ENCODE results near the gene DDX3Y.

The DDX3Y gene

DNA sequence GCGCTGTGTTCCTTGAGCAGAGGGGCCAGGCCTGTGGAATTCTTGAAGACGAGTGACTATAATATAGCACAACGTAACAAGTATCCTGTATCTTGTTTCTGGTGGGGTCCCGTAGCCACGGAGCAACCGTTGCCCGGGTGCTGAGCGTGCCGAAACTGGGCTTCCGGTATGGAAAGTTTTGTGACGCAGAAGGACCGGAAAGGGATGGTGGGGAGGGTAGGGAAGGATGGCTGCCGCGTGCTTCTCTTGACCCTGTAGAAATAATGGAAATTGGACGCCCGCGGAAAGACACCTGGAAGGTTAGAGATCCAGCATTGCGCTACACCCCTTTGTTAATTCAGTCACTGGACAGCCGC is 827 bp downstream of the DDX3Y start:
- TF ChIP-seq POLR2A (IDR thresholded peaks at IDR 0.05; ENCODE audit: extremely low read depth, insufficient read length) (no peak), MYC (IDR thresholded peaks at IDR 0.05; ENCODE audit: low read depth, low read length) (no peak)
- TF ChIP-seq, protein P1, sequence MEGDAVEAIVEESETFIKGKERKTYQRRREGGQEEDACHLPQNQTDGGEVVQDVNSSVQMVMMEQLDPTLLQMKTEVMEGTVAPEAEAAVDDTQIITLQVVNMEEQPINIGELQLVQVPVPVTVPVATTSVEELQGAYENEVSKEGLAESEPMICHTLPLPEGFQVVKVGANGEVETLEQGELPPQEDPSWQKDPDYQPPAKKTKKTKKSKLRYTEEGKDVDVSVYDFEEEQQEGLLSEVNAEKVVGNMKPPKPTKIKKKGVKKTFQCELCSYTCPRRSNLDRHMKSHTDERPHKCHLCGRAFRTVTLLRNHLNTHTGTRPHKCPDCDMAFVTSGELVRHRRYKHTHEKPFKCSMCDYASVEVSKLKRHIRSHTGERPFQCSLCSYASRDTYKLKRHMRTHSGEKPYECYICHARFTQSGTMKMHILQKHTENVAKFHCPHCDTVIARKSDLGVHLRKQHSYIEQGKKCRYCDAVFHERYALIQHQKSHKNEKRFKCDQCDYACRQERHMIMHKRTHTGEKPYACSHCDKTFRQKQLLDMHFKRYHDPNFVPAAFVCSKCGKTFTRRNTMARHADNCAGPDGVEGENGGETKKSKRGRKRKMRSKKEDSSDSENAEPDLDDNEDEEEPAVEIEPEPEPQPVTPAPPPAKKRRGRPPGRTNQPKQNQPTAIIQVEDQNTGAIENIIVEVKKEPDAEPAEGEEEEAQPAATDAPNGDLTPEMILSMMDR (IDR thresholded peaks at IDR 0.05; ENCODE audit: low read depth, low read length): no peak
- TF ChIP-seq, protein P2, sequence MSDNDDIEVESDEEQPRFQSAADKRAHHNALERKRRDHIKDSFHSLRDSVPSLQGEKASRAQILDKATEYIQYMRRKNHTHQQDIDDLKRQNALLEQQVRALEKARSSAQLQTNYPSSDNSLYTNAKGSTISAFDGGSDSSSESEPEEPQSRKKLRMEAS (IDR thresholded peaks at IDR 0.05; ENCODE audit: low read depth, low read length): no peak
- no peak overlapping the region for H3K4me3 ChIP-seq (ENCODE audit: low read depth, low read length)
- DNase-seq (ENCODE audit: low read depth): no peak

DNA sequence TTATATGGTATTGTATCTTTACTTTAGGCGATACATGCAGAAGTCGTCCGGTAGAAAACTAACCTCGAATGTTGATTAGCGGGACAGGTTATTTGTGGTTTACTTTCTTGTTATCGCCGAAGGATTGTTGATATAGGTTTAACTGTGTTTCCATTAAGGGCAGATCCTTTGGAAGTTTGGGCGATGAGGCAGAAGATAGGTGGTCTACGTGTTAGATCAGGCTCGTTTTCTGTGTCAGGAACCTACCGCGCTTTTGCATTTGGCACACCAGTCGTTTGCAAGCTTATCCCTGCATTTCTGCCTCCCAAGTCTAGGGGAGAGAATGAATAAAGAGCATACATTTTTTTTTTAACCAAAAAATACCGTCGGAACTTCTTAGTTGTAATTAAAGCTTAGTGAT is 1.2 kb downstream of the DDX3Y start:
- TF ChIP-seq POLR2A (IDR thresholded peaks at IDR 0.05; ENCODE audit: extremely low read depth, insufficient read length): no peak
- no peak for DNase-seq (ENCODE audit: low read depth)
- H3K4me3 ChIP-seq (ENCODE audit: low read depth, low read length): no peak overlapping the region

DNA sequence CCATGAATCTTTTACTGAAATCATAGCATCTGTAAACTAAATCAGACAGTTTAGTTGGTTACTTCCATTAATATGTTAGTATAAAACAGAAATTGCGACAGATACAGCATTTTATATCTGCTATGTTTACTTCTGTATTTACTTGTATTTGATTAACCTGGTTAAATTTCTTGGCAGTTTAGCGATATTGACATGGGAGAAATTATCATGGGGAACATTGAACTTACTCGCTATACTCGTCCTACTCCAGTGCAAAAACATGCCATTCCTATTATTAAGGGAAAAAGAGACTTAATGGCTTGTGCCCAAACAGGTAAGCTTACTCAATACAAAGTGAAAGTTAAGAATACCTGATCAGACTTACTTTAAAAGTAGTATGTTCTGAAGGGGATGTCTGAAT is 8.9 kb downstream of the DDX3Y start:
- H3K4me3 ChIP-seq (ENCODE audit: low read depth, low read length): no peak overlapping the region
- DNase-seq (ENCODE audit: low read depth): no peak
- TF ChIP-seq POLR2A (IDR thresholded peaks at IDR 0.05; ENCODE audit: extremely low read depth, insufficient read length): no peak
- TF ChIP-seq MYC (IDR thresholded peaks at IDR 0.05; ENCODE audit: low read depth, low read length): no peak
- TF ChIP-seq, protein P1 (IDR thresholded peaks at IDR 0.05; ENCODE audit: low read depth, low read length): no peak
- TF ChIP-seq, protein P2 (IDR thresholded peaks at IDR 0.05; ENCODE audit: low read depth, low read length): no peak

DNA sequence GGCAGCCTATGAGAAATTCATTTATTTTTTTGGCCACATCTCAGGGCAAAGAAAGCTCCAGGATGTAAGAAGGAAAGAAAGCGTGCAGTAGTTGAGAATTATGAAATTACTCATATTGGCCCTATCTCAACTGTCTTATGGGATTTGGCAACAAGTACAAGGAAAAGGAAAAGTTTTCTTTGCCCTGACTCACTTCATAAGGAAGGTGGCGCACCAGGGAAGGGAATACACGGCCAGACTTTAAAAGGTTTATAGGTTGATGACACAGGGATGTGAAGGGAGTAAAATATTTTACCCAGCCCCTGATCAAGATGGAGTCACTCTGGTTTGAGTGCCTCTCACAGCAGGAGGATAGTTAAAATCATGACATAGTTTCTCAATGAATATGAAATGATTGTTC is 23.4 kb downstream of the DDX3Y start:
- no peak overlapping the region for H3K4me3 ChIP-seq (ENCODE audit: low read depth, low read length)
- TF ChIP-seq, protein P2 (IDR thresholded peaks at IDR 0.05; ENCODE audit: low read depth, low read length): no peak
- TF ChIP-seq MYC (IDR thresholded peaks at IDR 0.05; ENCODE audit: low read depth, low read length) (no peak), POLR2A (IDR thresholded peaks at IDR 0.05; ENCODE audit: extremely low read depth, insufficient read length) (no peak)
- TF ChIP-seq, protein P1 (IDR thresholded peaks at IDR 0.05; ENCODE audit: low read depth, low read length): no peak
- no peak for DNase-seq (ENCODE audit: low read depth)

DNA sequence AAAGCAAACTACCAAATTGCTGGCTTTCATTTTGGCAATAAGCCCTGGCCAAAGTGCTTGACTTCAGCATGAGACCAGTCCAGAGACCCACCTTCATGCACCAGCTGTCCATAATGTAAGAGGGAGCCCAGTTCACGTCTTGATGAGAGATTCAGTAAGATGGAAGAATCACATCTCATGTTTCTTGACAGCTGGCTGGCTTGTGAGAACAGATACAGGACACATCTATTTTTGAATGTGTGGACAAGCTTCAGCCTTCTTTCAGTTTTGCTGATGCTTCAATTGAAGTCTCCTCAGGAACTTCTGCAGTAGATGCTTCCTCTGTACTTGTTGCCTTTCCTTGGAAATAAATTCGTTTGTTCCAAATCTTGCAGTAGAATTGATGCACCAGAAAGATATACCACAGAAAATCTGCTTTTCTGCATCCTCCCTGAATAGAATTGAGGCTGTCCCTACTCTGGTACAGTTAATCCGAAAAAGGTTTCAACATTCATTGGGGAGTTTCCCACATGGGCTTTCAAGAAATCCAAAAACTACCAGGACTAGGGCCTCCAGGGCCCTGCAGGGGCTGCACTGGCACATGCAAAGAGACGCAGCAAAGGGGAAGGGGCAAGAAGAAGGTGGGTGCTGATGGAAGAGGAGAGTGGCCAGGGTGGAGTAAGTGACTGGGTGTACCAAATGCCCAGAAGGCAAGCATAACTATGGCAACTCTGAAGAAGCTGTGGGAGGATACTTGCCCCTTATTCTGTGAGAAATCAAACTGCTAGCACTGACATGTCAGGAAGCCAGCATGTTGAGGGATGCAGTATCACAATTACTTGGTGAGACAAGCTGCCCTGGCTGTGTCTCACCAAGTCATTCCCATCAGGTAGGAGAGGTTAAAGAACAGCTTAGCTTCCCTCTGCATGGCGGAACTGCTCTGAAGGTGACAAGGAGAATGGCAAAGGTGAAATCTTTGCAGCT is 37.3 kb downstream of the DDX3Y start:
- no peak overlapping the region for H3K4me3 ChIP-seq (ENCODE audit: low read depth, low read length)
- TF ChIP-seq POLR2A (IDR thresholded peaks at IDR 0.05; ENCODE audit: extremely low read depth, insufficient read length) (no peak), MYC (IDR thresholded peaks at IDR 0.05; ENCODE audit: low read depth, low read length) (no peak)
- TF ChIP-seq, protein P2 (IDR thresholded peaks at IDR 0.05; ENCODE audit: low read depth, low read length): no peak
- TF ChIP-seq, protein P1 (IDR thresholded peaks at IDR 0.05; ENCODE audit: low read depth, low read length): no peak
- no peak for DNase-seq (ENCODE audit: low read depth)
